HG02763 (cell line): ENCODE measurements around the gene ASCL5.
"Not testable (repeated sequence)": the region's sequence is repeated elsewhere in the genome, so short reads cannot be mapped to it uniquely, and the experiment has no call there.

Experiments
- ATAC-seq: cut with Tn5 transposase; IDR thresholded peaks from one replicate; pipeline ENCODE4 v1.9.1; 2021; ENCODE audit warnings: mild to moderate bottlenecking, moderate library complexity; ENCODE audit not compliant: unreplicated experiment

The ASCL5 gene

GRCh38 chr1:201126832-201127754, at the start of gene ASCL5:
Gene ASCL5 (minus strand): TSS chr1:201127184. CDS start chr1:201115372, 11,812 bp downstream.
- ATAC-seq = no peak

GRCh38 chr1:201175820-201176500, 49.0 kb upstream of the ASCL5 start:
- ATAC-seq = no peak

DNA sequence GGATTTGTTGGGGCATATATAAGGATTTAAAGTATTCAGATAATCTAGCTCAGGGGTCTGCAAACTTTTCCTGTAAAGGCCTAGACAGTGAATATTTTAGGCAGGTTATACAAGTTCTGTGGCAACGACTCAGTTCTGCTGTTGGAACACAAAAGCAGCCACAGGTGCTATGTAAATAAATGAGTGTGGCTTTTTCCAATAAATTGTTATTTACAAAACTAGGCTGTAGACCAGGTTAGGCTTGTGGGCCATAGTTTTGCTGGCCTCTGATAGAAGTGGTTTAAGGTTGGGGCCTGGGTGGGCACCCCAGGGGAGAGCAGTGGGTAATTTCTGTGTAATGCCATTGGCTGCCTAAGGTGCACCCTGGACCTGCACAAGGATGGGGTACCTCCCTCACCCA, 46.8 kb upstream of the ASCL5 start:
- ATAC-seq = no peak

DNA sequence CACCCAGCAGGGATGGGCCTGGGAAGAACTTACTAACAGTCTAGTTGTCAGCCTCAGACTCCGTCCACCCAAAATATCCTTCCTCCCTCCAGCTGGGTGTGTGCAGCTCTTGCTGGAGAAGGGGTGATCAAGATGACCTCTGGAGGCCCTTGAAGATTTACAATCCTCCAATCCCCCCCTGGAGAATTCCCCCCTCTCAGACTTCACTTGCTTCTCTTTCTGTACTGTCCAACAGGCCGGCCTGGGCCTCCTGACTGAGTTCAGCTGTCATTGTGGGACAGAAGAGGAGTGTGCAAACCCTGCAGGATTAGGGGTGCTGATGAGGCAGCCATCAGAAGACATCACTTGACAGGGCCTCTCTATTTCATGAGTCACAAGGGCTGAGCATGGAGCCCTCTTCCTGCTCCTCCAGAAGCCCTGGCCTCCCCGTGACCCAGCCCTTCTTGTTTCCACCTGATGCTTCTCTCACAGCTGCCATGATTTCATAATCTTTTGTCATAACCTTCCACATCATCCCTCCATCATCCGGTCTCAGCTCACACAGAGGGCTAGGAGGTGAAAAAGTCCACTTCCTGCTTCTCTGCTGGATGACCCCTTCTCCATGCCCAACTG, 46.1 kb upstream of the ASCL5 start:
- ATAC-seq = no peak

- no peak for ATAC-seq
Measured at GRCh38 chr1:201172326-201172725, 45.3 kb upstream of the ASCL5 start.

DNA sequence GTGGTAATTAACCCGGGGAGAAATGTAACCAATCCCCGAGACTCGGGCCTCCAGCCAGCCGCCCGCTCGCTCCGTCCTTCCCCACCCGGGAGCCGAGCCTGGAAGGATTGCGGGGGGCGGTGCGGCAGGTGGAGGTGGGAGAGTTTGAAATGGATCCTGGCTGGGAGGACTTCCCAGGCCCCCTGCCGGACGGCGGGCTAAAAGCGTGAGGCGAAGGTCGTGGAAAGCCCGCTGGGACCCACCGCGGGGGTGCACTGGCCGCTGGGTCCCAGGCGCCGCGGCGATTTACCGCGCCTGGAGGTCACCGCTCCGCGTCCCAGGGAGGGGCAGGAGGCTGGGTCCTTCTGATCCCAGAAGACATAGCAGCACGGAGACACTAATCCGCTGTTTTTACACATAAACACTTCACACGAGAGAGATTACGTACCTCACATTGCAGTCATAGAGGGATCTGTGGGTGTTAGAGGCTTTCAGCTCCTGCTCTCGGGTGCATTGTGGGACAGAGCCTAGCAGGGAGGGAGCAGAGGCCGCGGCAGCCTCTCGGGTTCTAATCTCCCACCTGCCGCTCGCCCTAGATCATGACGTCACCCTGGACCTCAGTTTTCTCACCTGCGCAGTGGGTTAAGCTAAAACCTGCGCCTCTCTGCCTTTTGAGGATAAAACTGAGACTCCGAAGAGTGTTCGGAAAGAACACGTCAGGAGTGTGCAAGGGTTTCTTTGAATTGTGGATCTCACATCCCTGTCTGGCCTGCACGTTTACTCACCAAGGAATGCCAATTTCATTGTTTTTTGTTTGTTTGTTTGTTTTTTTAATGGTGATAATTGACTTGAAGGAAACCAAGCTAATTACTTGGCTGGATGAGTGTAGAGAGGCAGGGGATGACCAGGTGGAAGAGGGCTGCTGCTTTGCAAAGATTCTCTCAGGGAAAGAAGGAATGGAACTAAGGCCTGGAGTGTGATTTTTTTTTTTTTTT, 44.4 kb upstream of the ASCL5 start:
- peak; percentile 38 for ATAC-seq

DNA sequence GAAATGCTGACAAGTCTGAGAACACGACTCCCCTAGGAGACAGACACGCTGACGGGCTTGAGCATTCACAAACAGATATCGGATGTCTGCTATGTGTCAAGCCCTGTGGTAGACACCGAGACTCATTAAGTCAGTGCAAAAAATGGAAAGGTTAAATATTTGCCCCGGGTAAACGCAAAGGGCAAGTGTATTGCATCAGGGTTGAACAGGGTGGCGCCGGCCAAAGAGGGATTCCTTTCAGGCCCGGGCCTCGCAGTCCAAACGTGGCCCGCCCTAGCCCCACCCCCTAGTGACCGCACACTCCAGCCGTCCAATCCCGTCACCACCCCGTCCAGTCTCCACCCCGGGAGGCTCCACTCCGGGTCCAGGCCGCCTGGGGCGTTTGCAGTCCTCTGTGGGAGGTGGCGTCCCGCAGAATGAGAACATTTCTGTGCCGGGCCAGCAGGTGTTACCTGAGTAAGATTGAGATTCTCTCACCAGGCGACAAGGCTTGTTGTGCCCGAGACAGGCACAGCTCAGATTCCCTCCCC, 43.6 kb upstream of the ASCL5 start:
- peak; percentile 97 for ATAC-seq

- no peak for ATAC-seq
Measured at GRCh38 chr1:201169971-201170532, 43.1 kb upstream of the ASCL5 start.

- ATAC-seq = no peak
Measured at GRCh38 chr1:201169203-201169602, 42.2 kb upstream of the ASCL5 start.

- ATAC-seq = no peak
Measured at GRCh38 chr1:201167041-201167991, 40.3 kb upstream of the ASCL5 start.

DNA sequence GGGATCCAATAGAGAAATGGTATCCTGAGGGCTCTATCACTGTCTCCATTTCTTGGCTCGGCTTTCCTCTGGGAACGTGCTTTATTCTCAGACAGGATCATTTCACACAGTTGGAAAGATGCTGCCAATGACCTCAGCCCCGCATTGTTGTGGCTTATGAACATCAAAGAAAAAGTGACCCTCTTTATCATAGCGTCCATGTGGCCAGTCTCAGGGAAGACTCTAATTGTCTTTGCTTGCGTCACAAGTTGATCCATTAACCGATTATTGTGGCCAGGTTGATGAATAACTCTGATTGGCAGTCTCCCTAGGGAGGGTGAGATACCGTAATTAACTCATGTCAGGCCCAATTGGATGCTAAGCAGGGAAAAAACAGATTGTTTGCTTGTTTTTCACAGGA, 37.7 kb upstream of the ASCL5 start:
- no peak for ATAC-seq

DNA sequence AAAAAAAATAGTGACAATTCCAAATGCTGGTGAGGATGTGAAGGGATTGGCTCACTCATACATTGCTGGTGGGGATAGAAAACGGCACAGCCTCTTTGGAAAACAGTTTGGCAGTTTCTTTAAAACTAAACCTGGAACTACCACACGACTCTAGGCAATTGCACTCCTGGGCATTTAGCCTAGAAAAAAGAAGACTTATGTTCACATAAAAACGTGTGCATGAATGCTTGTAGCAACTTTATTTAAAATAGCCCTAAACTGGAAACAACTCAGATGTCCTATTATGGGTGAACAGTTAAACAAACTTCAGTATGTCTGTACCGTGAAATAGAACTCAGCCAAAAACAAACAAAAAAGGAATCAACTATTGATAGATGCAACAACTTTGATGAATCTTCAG, 36.7 kb upstream of the ASCL5 start:
- no peak for ATAC-seq

DNA sequence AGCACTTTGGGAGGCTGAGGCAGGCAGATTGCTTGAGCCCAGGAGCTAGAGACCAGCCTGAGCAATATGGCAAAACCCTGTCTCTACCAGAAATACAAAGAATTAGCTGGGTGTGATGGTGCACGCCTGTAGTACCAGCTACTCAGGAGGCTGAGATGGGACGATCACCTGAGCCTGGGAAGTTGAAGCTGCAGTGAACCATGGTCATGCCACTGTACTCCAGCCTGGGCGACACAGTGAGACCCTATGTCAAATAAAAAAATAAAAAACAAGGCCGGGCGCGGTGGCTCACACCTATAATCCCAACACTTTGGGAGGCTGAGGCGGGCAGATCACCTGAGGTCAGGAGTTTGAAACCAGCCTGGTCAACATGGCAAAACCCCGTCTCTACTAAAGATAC, 36.1 kb upstream of the ASCL5 start:
- ATAC-seq = not testable (repeated sequence)

DNA sequence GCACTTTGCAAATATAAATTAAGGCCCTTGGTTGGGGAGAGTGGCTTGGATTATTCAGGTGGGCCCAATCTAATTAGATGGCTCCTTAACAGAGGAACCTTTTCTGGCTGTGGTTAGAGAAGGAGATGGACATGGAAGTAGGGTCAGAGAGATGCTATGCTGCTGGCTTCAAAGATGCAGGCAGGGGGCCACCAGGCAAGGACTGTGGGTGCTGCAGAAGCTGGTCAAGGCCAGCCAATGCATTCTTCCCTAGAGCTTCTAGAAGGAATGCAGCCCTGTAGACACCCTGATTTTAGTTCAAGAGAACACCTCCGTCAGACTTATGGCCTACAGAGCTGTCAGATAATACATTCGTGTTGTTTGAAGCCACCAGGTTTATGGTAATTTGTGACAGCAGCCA, 31.0 kb upstream of the ASCL5 start:
- ATAC-seq = no peak

DNA sequence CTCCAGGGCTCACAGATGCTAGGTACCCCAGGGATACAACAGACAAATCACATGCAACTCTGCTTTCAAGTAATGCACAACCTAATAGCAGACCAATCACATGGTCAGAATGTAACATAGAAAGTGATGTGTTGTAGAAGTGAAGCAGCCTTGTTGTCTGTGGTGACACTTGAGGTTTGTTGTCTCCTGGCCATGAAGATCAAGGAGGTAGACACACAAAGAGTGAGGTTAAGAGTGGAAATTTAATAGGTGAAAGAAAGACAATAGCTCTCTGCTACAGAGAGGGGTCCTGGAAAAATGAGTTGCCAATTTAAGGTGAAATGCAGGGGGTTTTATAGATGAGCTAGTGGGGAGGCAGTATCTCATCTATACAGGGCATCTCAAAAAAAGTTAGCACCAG, 29.8 kb upstream of the ASCL5 start:
- ATAC-seq = no peak

- no peak for ATAC-seq
Measured at GRCh38 chr1:201156346-201156745, 29.4 kb upstream of the ASCL5 start.

DNA sequence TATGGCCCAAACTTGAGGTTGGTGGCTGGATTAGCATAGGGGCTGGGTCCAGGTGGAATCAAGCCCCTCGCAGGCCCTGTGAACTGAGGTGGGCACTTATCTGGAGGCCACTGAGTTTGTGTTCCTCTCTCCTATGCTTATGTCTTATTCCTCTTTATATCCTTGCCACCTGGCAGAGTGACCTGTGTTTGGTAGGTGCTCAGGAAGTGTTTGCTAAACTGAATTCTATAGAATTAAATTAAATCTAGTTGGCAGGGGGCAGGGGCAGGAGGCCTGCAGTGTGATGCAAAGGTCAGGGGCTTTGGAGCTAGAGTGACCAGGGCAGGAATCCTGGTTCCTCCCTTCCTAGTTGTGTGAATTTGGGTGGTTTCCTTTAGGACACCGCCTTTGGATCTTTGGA, 28.4 kb upstream of the ASCL5 start:
- ATAC-seq = no peak

DNA sequence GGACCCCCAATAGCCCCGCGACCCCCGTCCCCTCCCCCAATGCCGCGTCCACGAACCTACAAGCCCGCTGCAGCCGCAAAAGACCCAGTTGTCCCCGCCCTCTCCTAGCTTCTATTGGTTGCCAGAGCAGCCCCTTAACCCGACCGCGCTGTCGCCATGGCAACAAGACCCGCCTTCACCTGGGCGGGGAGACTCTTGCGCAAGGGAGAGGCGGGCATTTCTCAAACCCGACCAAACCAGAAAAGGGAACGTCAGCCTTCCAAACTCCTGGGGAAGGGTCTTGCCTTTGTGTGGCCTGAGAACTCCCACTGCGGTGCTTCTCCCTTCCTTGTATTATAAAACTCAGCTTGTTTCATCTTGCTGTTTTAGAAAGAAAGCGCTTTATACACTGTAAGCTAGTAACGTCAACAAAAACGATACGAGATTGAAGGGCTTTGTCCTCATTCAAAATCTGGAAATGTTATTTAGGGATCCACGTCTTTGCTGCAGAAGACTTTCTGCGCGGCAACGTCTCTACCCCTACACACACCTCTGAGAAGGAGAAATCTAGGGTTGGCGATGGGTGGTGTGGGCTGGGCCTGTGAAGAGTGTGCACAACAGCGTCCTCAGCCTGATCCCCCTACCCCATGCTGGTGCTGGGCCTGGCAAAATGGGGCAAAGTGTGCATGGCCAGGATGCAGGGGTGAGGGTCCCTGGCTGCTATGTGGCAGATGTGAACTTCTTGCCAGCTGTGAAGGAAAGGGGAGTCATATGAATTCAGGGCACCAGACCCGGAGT, 27.6 kb upstream of the ASCL5 start, which contains the start of gene TMEM9:
TSS of gene TMEM9 (minus strand) at position 86 of the 777 bp plus-strand sequence. CDS start 551 bp downstream, outside the sequence.
- peak; percentile 96 for ATAC-seq
